Tongue (tissue), 2 donors: ENCODE results near the gene SLC5A3. TPM values are rescaled to one million over a fixed set of nuclear protein-coding genes. Genes with fewer than 3 reads are reported as not detected.

Experiments used
- DNase-seq: peaks from one replicate; pipeline ENCODE4 v3.0.0-alpha.2; 2015
- total RNA-seq: library from RNA; depleted of rRNA; stranded (reverse); fragments of >200 nt; gene quantifications from one replicate; pipeline ENCODE4 v1.2.3, GENCODE V29; 2014

SLC5A3 gene
- total RNA-seq, 1 donor from 2014 or later, result 37.1 TPM

DNA sequence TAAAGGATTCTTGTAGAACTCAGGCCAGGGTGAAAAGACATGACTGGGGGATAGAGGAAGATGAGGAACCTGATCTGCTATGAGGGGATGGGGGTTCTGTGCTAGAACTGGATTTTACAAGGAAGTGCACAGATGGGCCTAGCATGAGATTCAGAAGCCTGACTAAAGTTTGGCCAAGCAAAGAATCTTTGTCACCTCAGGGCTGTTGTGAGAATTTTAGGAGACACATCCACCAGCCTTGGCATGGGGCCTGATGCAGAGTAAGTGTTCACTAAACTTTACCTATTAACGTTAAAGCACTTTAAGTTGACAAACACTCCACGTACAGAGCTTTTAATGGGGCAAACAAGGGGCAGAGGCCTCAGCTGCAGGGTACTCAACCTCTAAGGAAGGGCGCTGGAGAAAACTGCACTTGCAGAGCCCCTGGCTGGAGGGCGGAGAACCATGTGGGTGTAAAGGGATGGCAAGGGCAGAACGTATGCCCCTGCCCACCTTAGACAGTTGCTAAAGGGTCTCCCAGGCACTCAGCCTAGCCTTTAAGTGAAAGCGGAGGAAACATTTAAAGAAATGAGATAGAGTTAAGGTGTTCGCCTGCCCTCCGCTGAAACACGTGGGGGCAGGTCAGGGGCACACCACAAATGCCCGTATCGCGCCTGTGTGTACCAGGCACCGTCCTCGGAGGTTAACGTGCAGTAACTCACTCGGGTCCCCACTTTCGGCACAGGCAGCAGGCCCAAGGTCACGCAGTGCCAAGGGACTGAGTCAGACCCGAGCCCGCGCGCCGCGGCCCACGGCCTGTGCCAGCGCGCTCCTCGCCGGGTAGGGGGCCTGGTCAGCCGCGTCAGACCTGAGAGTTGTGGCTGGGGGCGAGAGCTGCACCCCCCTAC lies 990 bp upstream of the SLC5A3 start:
- DNase-seq, result peak; percentile 7

DNA sequence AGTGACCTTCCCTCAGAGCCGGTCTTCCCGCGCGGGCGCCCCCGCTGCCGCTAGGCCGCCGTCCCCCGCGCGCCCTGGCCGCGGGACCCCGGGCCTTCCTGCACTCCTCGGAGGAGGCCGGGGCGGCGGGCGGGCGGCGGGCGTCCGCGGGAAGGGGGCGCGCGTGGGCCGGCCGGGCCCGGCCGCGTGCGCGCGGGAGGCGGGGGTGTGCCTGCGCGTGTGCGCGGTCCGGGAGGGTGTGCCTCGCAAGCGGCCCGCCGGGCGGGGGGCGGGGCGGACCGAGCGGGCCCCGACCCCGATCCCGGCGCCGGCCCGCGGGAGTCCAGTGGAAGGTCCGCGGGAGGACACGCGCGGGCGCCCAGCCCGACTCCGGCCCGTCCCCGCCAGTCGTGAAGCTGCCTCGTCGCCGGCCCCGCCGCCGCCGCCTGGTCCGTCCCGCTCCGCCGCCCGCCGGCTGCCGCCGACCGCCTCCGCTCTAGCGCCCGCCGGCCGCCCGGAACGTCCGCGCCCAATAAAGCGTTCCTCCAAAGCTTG lies 438 bp downstream of the SLC5A3 start:
- peak; percentile 68 for DNase-seq

DNA sequence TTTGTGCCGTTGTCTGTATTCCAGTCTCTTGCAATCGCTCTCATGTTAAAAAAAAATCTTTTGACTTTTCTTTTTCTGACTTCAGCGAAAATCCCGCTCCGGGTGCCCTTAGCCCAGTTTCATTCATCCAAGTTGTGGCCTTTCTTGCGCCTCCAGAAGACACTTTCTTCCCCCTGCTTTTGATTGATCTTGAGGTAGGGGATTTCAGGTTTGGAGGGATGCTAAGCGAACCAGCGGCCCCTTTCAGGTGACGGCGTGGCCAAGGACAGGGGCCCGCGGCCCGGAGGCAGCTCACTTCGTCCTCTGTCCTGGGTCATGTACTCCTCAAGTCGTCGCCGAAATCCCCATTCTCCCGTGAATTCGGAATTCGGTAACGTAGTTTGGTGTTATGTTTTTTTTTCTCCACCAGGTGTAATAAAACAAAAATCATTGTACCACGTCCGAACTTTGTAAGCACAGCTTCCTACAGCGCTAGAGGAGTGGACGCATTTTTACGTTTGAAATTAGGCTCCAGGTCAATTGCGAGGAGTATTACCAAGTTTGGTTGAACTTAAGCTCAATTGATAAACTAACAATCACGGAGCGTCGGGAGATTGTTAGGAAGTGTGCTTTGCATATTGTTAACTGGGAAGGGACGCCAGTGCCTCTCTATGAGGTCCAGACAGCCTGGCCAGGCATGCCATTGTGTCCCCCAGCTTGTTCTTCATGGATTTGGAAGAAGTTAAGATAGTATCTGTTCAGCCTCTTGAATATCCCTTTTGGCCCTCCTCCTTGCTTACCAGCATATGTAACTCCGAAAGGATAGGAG lies 1.1 kb downstream of the SLC5A3 start:
- peak; percentile 22 for DNase-seq

DNA sequence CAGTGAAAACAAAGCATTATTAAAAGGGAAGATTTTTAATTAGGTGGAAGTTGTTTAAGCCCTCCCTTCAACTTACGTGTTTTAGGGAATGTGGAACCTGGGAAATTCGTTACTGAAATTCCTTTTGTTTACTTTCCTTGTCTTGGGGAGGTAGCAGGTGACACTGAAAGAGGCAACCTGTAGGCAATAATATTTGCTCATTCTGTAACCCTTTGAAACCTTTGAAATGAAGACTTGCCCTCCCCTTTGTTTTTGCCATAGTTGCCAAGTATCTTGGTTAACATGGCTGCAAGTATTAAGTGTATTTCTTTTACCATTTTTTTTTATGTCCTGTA lies 1.7 kb downstream of the SLC5A3 start:
- no peak for DNase-seq

DNA sequence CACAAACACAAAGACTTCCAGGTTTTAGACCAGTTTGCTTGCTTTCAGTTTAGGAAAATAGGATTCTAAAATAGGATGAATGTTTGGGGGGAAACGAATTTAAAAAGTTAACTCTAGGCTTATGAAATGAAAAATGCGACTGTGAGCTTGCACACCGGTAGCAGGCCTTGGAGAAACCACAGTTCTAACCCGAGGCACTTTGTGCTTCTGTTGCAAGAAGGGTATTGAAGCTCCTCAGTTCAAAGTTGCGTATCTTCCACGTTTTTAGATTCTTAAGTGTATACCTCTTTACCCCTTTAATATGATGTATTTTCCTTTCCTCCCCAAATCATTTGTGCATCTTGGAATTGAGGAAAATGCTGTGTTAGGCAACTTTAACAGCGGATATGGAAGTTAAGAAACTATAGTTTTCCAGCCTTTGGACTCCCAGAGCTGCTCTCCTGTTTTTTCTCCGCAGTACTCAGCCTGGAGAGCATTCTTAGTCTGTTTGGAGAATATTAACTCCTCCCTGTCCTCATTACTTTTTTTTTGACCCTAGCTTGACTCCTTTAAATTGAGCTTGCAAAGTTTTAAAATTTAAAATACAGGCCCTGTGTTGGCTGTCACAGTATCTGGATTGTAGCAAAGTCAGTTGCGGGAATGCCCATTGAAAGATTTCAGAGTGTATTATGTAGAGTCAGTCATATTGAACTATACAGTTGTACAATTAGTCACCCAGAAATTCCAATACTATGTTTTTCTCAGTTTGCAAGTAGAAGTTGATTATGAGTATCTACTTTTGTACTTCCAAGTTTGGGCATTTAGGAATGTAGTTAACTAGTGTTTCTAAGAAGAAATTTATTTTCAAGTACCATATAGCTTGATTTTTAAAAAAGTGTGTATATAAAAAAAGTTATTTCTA lies 2.6 kb downstream of the SLC5A3 start:
- no peak for DNase-seq

DNA sequence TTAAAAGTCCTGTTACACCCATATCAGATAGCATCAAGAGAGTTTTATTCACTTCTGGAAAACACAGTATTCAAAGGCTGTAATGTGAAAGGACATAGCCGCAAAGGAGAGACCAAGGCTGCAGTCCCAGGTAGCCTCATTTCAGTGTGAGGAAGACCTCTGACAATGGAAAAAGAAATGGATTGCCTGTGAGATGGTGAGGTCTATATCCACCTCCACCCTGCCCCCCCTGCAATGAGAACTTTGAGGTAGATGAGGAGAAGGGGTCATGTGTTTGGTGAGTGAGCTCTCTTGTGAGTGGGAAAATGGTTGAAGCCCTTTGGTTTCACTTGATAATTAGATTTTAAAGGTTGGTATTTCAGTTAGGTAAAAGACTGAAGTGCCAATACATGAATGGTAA lies 3.5 kb downstream of the SLC5A3 start:
- DNase-seq, result no peak

DNA sequence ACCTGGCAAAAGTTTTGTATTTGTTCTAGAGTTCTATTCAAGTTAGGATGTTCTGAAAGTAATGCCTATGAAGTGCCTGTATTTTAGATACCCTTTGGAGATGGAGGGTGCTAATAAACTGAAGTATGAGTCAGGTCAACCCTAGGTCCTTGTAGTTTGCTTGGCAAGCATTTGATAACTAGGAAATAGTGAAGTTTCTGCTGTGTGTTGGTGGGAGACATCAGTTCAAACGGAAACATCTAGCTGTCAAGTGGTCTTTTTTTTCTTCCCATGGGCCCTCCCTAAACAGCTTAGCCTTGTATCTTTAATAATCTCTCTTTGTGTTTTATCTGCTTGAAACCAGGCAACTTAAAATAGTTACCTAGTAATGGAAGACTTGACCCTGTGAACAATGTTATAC lies 4.5 kb downstream of the SLC5A3 start:
- no peak for DNase-seq

DNA sequence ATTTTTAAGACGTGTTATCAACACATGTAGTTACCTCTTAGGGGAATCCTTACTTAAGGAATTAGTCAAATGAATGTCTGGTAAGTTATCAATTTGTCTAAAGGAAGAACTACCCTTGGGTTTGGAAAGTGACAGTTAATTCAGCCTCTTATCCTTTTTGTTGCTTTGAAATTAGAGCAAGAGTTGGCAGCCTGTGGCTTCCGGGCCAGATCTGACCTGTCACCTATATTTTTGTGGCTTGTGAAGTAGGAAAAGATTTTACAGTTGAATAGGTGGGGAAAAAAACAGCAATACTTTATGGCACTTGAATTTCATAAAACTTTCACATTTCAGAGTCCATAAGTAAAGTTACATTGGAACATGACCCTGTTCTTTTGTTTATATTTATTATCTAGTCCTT lies 5.5 kb downstream of the SLC5A3 start:
- no peak for DNase-seq

DNA sequence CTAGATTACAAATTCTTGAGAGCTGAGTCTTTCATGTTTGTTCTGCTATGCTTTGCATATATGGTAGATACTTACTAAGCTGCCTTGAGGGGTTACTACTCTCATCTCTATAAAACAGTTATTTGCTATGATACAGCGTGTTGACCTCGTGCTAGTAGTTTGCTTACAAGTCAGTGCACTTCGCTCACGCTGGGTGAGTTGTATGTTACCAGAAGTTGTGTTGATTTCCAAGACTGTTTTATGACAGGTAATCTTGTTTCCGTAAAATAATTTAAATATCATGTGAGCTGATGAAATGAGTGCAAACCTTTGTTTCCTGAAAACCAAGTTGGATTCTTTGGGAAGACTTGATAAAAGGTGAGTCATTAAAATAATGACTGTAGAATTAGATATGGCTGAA lies 7.3 kb downstream of the SLC5A3 start:
- no peak for DNase-seq

DNA sequence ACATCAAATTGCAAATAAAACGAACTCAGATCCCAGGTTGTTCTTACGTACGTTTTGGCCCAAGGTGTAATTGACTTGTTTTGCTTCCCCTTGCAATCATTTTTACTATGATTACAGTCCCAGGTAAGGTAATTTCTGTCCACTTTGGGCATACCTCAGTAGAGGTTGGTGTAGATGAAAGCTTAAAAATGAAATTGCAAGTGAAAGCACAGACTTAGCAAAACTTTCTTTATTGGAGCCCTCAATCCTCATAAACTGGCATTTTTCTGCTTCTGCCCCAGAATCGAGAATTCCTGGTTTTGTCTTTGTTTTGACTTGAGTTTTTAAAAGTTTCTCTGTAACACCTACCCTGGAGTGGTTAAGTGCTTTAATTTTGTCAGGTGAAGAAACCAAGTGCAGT lies 9.4 kb downstream of the SLC5A3 start:
- no peak for DNase-seq

DNA sequence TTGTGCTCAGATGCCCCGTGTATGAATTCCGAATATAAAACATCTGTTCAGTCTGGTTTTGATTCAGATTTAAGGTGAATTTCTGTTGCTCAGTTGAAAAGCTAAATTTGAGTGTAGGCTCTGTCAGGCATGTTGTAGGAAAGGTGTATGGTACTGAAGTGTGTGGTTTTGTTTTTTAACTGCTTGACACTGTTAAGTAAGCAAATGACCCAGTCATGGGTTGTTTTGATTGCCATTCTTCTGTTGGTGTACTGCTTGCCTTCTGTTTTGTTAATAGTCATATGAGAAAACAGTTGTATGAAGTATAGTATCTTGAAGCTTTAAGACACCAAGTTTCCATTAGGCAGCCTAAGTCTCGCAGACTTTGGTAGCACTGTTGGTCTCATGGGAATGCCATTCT lies 10.0 kb downstream of the SLC5A3 start:
- DNase-seq, result no peak

DNA sequence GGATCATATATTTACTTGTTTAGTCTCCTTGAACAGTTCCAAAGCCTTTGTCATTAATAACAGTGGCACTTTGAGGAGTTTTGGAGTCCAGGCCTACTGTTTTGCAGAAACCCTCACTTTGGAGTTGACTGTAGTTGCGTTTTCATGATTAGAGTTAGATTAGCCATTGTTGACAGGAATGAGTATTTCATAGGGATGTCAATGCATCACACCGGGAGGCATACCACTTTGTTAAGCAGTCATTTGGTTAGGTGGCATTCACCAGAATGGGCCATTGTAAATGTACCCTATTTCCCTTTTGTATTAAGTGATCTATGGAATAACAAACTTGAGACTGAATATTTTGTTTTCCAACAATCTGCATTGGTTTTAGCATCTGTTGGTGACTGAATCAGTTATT lies 11.8 kb downstream of the SLC5A3 start:
- DNase-seq, result no peak

DNA sequence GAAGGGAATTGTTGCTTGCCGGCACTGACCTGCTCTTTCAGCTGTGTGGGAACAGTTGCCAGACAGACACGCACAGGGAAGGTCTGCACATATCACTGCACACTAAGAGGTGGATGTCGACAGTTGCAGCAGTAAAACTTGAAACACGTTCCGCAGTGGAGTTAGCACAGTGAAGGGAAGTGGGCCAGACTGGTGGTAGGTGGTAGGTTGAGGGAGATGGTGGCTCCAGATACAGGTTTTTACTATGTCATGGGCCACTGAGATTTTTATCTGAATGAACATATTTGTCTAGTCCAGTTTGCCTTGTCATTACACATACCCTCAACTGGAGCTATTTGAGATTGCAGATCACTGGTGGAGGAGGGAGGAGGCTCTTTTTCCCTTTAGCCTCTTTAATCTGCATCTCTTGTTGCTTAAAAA lies 13.5 kb downstream of the SLC5A3 start:
- no peak for DNase-seq

DNA sequence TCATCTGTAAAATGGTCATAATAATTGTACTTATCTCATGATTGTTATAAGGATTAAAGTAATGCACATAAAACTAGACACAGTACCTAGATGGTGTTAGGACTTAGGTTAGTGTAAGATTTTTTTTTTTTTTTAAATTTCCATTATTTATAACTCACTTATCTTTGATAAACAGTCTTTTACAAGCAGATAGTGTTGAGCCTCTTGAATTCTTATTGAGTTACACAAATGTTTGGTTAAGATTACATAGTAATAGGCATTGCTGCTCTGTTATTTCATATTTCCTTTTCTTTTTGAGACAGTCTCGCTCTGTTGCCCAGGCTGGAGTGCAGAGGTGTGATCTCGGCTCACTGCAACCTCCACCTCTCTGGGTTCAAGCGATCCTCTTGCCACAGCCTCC lies 15.4 kb downstream of the SLC5A3 start:
- no peak for DNase-seq

DNA sequence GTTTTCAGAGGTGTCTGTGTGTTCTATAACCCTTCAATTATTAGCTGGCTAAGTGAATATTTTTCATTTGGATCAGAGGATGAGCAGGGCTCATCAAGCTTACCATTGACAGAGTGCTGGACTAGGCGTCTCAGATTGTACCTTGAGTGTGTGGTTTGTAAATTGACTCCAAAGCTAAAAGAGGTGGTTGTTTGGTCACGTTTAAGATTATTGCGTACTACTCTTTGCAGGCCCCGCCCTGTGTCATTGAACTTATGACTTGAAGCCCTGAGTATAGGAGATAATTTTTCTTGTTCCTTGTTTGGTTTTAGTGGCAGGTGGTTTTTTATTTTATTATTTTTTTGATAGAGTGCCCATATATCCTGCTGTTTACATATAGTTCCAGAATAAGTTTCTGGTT lies 17.7 kb downstream of the SLC5A3 start:
- DNase-seq, result no peak

DNA sequence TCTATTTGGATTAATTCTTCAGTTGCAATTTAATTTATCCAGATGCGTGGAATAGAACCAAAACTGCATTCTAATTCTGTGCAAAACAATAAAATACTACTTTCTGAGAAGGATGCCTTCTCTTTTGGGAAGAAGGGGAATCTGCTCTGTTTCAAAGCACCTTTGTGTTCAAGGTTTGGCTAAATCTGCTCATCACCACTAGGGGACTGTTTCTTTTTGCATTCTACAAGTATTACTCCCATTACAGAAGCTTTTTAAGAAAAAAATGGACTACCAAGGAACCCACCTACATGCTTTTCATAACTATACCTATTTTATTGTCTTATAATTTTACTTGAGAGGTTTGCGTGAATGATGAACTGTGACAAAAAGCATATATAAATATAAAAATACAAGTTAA lies 18.2 kb downstream of the SLC5A3 start:
- no peak for DNase-seq

DNA sequence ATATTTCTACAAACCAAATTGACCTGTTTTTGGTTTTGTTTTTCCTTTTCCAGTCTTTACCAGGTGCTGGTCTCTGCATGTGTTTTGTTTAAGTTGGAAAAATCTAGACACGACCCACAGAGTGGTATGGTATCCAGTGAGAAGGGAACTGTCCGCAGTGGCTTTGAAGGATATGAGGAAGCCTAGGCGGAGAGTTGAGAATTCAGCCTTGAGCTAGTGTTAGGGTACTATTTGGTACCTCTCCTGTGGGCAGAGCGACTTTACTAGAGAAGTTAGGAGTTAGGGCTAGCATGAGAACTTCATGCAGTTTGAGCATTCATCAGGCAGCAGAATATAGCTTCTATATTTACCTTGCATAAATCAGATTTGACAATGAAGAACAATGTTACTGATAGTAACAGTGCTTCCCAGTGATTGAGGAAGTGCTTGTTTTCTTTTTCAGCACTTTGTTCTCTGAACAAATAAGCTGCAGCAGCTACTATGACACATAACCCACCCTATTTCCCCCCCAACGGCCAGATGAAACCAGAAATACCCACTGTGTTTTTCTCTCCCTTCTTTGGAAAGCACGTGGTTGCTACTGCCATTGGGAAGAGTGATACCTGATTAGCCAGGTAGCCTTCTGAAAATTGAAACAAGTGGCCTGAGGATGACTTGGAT lies 19.0 kb downstream of the SLC5A3 start:
- no peak for DNase-seq

DNA sequence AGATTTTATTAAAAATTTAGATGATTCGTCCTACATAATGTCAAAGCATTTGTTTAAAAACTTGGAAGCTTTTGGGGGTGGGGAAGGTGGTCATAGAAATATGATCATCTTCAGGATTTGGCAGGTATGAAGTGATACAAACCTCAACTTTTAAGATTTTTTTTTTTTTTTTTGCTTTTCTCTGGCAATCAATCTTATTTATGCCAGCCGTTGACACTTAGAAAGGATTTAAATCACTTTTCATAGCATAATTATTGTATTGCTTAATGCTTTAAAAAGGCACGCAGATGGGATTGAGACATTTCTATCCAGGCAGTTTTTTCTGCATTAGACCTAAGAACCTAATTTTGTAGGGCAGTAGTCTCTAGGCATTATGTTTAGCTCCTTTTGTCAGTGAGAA lies 19.7 kb downstream of the SLC5A3 start:
- DNase-seq, result no peak

DNA sequence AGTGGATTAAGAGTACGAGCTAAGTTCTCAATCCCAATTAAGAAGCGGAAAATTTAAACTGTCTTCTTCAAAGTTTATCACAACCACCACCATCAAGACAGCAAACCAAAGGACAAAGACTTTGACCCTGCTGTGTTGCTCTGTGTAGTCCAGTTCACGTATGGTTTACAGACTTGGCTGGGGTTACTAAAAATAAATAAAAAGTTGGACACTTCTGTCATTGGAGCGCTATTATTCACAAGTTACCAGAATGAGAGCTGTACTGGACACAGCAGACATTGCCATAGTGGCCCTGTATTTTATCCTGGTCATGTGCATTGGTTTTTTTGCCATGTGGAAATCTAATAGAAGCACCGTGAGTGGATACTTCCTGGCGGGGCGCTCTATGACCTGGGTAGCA lies 21.6 kb downstream of the SLC5A3 start:
- DNase-seq, result no peak

DNA sequence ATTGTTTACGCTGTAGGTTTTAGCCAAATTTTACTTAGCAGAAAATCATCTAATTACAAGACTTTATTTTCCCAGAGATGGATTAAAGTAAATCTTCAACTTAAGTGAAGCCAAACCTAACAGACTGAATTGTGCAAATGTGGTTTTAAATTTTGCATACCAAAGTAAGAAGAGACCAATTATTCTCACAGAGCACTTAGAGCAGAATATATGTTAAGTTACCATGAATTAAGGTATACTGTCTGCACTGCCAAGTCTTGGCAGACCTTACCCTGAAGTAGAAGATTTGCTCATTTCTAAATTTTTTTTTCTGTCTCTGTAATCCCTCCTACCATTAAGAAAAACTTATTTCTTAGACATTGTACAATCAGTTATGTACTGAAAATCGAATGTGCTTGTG lies 24.1 kb downstream of the SLC5A3 start:
- DNase-seq, result peak; percentile 12

DNA sequence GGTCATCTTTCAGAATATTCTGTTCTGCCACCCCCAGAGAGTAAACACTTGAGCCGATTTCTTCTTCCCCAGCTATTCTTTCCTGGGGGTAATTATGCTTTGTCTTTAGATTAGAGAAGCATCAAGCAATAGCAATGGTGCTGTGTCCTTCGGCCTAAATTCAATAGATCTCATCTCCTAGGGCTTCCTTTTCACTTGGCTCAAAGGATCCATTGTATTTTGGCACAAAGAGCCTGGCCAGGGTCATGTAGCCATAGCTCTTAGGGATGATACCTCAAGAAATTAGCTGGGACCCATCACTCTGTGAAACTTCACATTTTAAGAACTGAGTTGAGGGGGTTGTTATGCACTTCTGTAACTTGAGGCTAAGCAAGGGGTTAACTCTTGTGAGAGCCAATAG lies 27.0 kb downstream of the SLC5A3 start:
- DNase-seq, result no peak

DNA sequence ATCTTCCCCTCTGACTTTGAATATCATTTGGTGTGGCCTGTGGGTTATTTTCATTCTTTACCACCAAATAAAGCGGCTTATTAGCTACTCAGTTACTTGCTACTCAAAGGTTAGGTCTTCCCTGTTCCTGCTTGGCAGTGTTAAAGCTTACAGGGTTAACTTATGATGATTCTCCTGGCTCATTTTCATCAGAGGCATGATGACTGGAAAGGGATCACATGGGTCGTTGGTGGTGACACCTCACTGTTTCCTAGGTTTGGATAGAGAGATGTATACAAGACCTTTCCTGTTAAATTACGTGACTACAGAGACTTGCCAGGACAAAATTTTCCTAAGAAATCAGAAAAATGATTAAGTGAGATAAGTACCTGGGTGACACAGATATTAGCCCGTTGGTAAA lies 27.4 kb downstream of the SLC5A3 start:
- DNase-seq, result no peak
